PC-3 (cell line): Measurements from ENCODE around the gene SEC14L2. TPM values are rescaled to one million over a fixed set of nuclear protein-coding genes. Genes with fewer than 3 reads are reported as not detected.

ENCODE experiments used
- ATAC-seq: fragments of 200-7000 bp; cut with Tn5 transposase; 2 replicates; pipeline ENCODE4 v1.9.1; 2020; ENCODE audit warnings: mild to moderate bottlenecking, moderate library complexity
- BruUV-seq: library from RNA; stranded (reverse); fragments of 400-500 nt; replicated peaks from 2 replicates; lab custom pipeline; 2021; lab: Mats Ljungman, UMichigan
- CTCF ChIA-PET: fragments of 300-600 bp; sonication (Branson Sonifier 250); formaldehyde crosslinking; loops from one replicate; lab custom pipeline; 2022; ENCODE audit warnings: antibody characterized with exemption; lab: Charles Lee
- POLR2A ChIA-PET: fragments of 300-600 bp; sonication (Branson Sonifier 250); formaldehyde crosslinking; loops from one replicate; lab custom pipeline; 2022; ENCODE audit warnings: antibody characterized with exemption; ENCODE audit not compliant: unreplicated experiment; lab: Charles Lee
- DNase-seq: peaks from one replicate; pipeline ENCODE4 v3.0.0-alpha.2; 2015
- H2AFZ ChIP-seq: fragments of 300-600 bp; sonication (generic); 2 replicates; pipeline ENCODE4 v1.6.0; 2016; ENCODE audit warnings: antibody characterized with exemption, low read length
- H3F3A ChIP-seq: fragments of 300-600 bp; sonication (generic); one replicate; pipeline ENCODE4 v1.6.0; 2017; ENCODE audit warnings: antibody characterized with exemption, low read length, control low read depth, mild to moderate bottlenecking; ENCODE audit not compliant: unreplicated experiment
- H3K27ac ChIP-seq: fragments of 300-600 bp; sonication (generic); 2 replicates; pipeline ENCODE4 v1.5.1; 2016; ENCODE audit warnings: mild to moderate bottlenecking, low read length
- H3K27me3 ChIP-seq: fragments of 300-600 bp; sonication (generic); 2 replicates; pipeline ENCODE4 v1.6.1; 2016; ENCODE audit warnings: low read length, mixed read lengths
- H3K36me3 ChIP-seq: fragments of 300-600 bp; sonication (generic); 2 replicates; pipeline ENCODE4 v1.6.1; 2016; ENCODE audit warnings: low read depth, mixed run types, low read length, mixed read lengths
- H3K4me1 ChIP-seq: fragments of 300-600 bp; sonication (generic); 2 replicates; pipeline ENCODE4 v1.5.1; 2016; ENCODE audit warnings: low read length; ENCODE audit not compliant: insufficient read depth
- H3K4me2 ChIP-seq: fragments of 300-600 bp; sonication (generic); 2 replicates; pipeline ENCODE4 v1.6.0; 2016; ENCODE audit warnings: low read length
- H3K4me3 ChIP-seq: fragments of 300-600 bp; sonication (generic); 2 replicates; pipeline ENCODE4 v1.5.1; 2016; ENCODE audit warnings: mild to moderate bottlenecking, low read length, mixed read lengths
- H3K79me2 ChIP-seq: fragments of 300-600 bp; sonication (generic); 2 replicates; pipeline ENCODE4 v1.6.1; 2017; ENCODE audit warnings: low read length, mixed read lengths
- H3K9ac ChIP-seq: fragments of 300-600 bp; sonication (generic); 2 replicates; pipeline ENCODE4 v1.6.0; 2016; ENCODE audit warnings: mild to moderate bottlenecking, low read length
- H3K9me2 ChIP-seq: fragments of 300-600 bp; sonication (generic); replicated peaks from 2 replicates; pipeline ENCODE4 v1.6.1; 2016; ENCODE audit warnings: mixed run types, low read length, mixed read lengths
- H3K9me3 ChIP-seq: fragments of 300-600 bp; sonication (generic); 2 replicates; pipeline ENCODE4 v1.6.1; 2016; ENCODE audit warnings: low read length, mixed read lengths
- H4K20me1 ChIP-seq: fragments of 300-600 bp; sonication (generic); 2 replicates; pipeline ENCODE4 v1.6.1; 2016; ENCODE audit warnings: low read length, mixed read lengths
- CTCF ChIP-seq: fragments of 300-600 bp; sonication (generic); conservative IDR thresholded peaks from 2 replicates; pipeline ENCODE4 v1.5.1; 2017; ENCODE audit warnings: antibody characterized with exemption, low read depth, mild to moderate bottlenecking, low read length
- EZH2 ChIP-seq: fragments of 300-600 bp; sonication (generic); IDR thresholded peaks from one replicate; pipeline ENCODE4 v1.6.1; 2017; ENCODE audit warnings: antibody characterized with exemption, mild to moderate bottlenecking, low read length; ENCODE audit not compliant: unreplicated experiment
- EZH2phosphoT487 ChIP-seq: fragments of 300-600 bp; sonication (generic); IDR thresholded peaks from 2 replicates; pipeline ENCODE4 v1.6.1; 2018; ENCODE audit warnings: mild to moderate bottlenecking, antibody characterized with exemption, low read length, borderline replicate concordance
- intact Hi-C: fragments of 100-400 bp; cut with micrococcal nuclease; formaldehyde crosslinking; loops from 2 replicates; pipeline ENCODE4 v1.9.0; 2023
- total RNA-seq: library from RNA; depleted of rRNA; stranded (reverse); fragments of >200 nt; gene quantifications from 2 replicates; pipeline ENCODE4 v1.2.3, GENCODE V29; 2014

Gene SEC14L2
- total RNA-seq, 1 experiment from 2014 or later, result 16.8 TPM

- ATAC-seq (no peak), DNase-seq (no peak)
- Histone ChIP-seq H3K4me3 (no peak overlapping the region), H3K79me2 (no peaks in the 10 kb centered on the region), H3K9me2 (no peaks in the 10 kb centered on the region), H3K36me3 (no peaks in the 10 kb centered on the region), H3K9me3 (no peaks in the 10 kb centered on the region), H3K4me1 (no peaks in the 10 kb centered on the region), H3K27me3 (no peaks in the 10 kb centered on the region), H3K9ac (no peak overlapping the region), H3F3A (no peaks in the 10 kb centered on the region), H3K27ac (no peak overlapping the region), H3K4me2 (no peak overlapping the region), H2AFZ (no peak overlapping the region), H4K20me1 (no peaks in the 10 kb centered on the region)
- intact Hi-C loops, result no loop called here
- no TSS peak for BruUV-seq
- POLR2A ChIA-PET, result interaction anchor here (0.6 kb wide), 1 partner anchor 36 kb away, joined by 13 read pairs; no protein-coding TSS in a partner anchor
- TF ChIP-seq CTCF, result no peak
- TF ChIP-seq EZH2, result no peak
- TF ChIP-seq EZH2phosphoT487, result no peak
- CTCF ChIA-PET, result interaction anchor here (0.6 kb wide), 1 partner anchor 19 kb away, joined by 4 read pairs; no protein-coding TSS in a partner anchor
Observed at GRCh38 chr22:30362651-30363281, 34.1 kb upstream of the SEC14L2 start.

- Histone ChIP-seq H3K4me2 (no peak overlapping the region), H3K27ac (no peak overlapping the region), H3K4me3 (no peak overlapping the region), H3K36me3 (no peaks in the 10 kb centered on the region), H3K27me3 (no peaks in the 10 kb centered on the region), H3K79me2 (no peaks in the 10 kb centered on the region), H3K9ac (no peak overlapping the region), H3K9me3 (no peaks in the 10 kb centered on the region), H2AFZ (no peak overlapping the region), H3K9me2 (no peaks in the 10 kb centered on the region), H4K20me1 (no peaks in the 10 kb centered on the region), H3K4me1 (no peaks in the 10 kb centered on the region), H3F3A (no peaks in the 10 kb centered on the region)
- TF ChIP-seq EZH2phosphoT487 (no peak), CTCF (no peak), EZH2 (no peak)
- intact Hi-C loops, result no loop called here
- ChIA-PET POLR2A (no interaction called here), CTCF (no interaction called here)
- BruUV-seq, result no TSS peak
- ATAC-seq, result no peak
- no peak for DNase-seq
Observed at GRCh38 chr22:30365891-30366290, 30.9 kb upstream of the SEC14L2 start.

GRCh38 chr22:30368420-30368819 is 28.4 kb upstream of the SEC14L2 start:
- Histone ChIP-seq H2AFZ (no peak overlapping the region), H3K4me3 (no peak overlapping the region), H3K4me1 (no peaks in the 10 kb centered on the region), H3K9me2 (no peaks in the 10 kb centered on the region), H3K9ac (no peak overlapping the region), H4K20me1 (no peaks in the 10 kb centered on the region), H3K36me3 (no peaks in the 10 kb centered on the region), H3K4me2 (no peak overlapping the region), H3F3A (no peaks in the 10 kb centered on the region), H3K27ac (no peak overlapping the region), H3K27me3 (no peaks in the 10 kb centered on the region), H3K9me3 (no peaks in the 10 kb centered on the region), H3K79me2 (no peaks in the 10 kb centered on the region)
- intact Hi-C loops, result no loop called here
- POLR2A ChIA-PET, result no interaction called here
- CTCF ChIA-PET, result no interaction called here
- ATAC-seq (no peak), DNase-seq (no peak)
- BruUV-seq, result no TSS peak
- TF ChIP-seq EZH2phosphoT487 (no peak), EZH2 (no peak), CTCF (no peak)
